K562 (cell line): ENCODE measurements around the gene PPIC.

Source experiments
- ATF7 ChIP-seq: fragments of 450-650 bp; IDR thresholded peaks from 2 replicates; pipeline ENCODE4 v1.7.1; 2014; ENCODE audit warnings: mild to moderate bottlenecking, moderate library complexity
- CBX8 ChIP-seq: fragments of 200-600 bp; sonication (generic); IDR thresholded peaks from 2 replicates; pipeline ENCODE4 v1.6.1; 2012; ENCODE audit warnings: borderline replicate concordance, mixed run types, low read depth, mild to moderate bottlenecking, moderate library complexity, mixed read lengths, low read length, control low read depth, inconsistent platforms; ENCODE audit not compliant: poor library complexity, severe bottlenecking; ENCODE audit errors: extremely low read depth
- FUS ChIP-seq: fragments of 200-400 bp; formaldehyde crosslinking; optimal IDR thresholded peaks from 2 replicates; pipeline ENCODE3; 2017; ENCODE audit warnings: low read depth, low read length
- STAT5A ChIP-seq: IDR thresholded peaks from 2 replicates; pipeline ENCODE4 v1.6.1; 2012; ENCODE audit warnings: low read length, inconsistent platforms, borderline replicate concordance
- TAF1 ChIP-seq: IDR thresholded peaks from 2 replicates; pipeline ENCODE4 v1.6.1; 2011; ENCODE audit warnings: mild to moderate bottlenecking, low read length, moderate library complexity; ENCODE audit not compliant: insufficient read depth, control insufficient read depth, severe bottlenecking; ENCODE audit errors: extremely low read depth
- TRIM28 ChIP-seq: fragments of 450-650 bp; IDR thresholded peaks from 2 replicates; pipeline ENCODE4 v1.6.1; 2017
- USF1 ChIP-seq: sonication (generic); formaldehyde crosslinking; IDR thresholded peaks from 2 replicates; pipeline ENCODE4 v1.9.0; 2022; ENCODE audit warnings: mild to moderate bottlenecking, missing genetic modification reagents
- XRCC5 ChIP-seq: fragments of 200-400 bp; formaldehyde crosslinking; IDR thresholded peaks from 2 replicates; pipeline ENCODE4 v1.6.1; 2017; ENCODE audit warnings: low read depth, mild to moderate bottlenecking, low read length
- ZFP30 ChIP-seq: fragments of 250-450 bp; sonication (Bioruptor Pico); IDR thresholded peaks from 2 replicates; pipeline ENCODE4 v1.8.0; 2022; ENCODE audit warnings: moderate library complexity, mild to moderate bottlenecking, inconsistent platforms, borderline replicate concordance
- ZFPM2 ChIP-seq: fragments of 250-450 bp; sonication (Bioruptor Pico); IDR thresholded peaks from 2 replicates; pipeline ENCODE4 v1.5.1; 2022; ENCODE audit warnings: mild to moderate bottlenecking
- ZNF780A ChIP-seq: fragments of 250-450 bp; sonication (Bioruptor Pico); IDR thresholded peaks from 2 replicates; pipeline ENCODE4 v1.5.0; 2021; ENCODE audit warnings: mild to moderate bottlenecking
- TF ChIP-seq, protein P1 (sequence below): sonication (generic); formaldehyde crosslinking; IDR thresholded peaks from 2 replicates; pipeline ENCODE4 v1.8.0; 2022; ENCODE audit warnings: mild to moderate bottlenecking, low read depth, missing genetic modification reagents

GRCh38 chr5:122977319-122977718 is 59.2 kb downstream of the PPIC start:
- TF ChIP-seq, protein P1, sequence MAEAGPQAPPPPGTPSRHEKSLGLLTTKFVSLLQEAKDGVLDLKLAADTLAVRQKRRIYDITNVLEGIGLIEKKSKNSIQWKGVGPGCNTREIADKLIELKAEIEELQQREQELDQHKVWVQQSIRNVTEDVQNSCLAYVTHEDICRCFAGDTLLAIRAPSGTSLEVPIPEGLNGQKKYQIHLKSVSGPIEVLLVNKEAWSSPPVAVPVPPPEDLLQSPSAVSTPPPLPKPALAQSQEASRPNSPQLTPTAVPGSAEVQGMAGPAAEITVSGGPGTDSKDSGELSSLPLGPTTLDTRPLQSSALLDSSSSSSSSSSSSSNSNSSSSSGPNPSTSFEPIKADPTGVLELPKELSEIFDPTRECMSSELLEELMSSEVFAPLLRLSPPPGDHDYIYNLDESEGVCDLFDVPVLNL, result no peak
- TF ChIP-seq TRIM28 (no peak), STAT5A (no peak), ZNF780A (CRISPR knock-in tag) (no peak), CBX8 (no peak), XRCC5 (no peak), USF1 (CRISPR knock-in tag) (no peak), ZFP30 (CRISPR knock-in tag) (no peak), ATF7 (no peak), ZFPM2 (CRISPR knock-in tag) (no peak), FUS (no peak), TAF1 (no peak)
